GM18499 (cell line): ENCODE results near the gene MAST4.
"Not testable (repeated sequence)": the region's sequence is repeated elsewhere in the genome, so short reads cannot be mapped to it uniquely, and the experiment has no call there.

Experiments
- ATAC-seq: cut with Tn5 transposase; IDR thresholded peaks from one replicate; pipeline ENCODE4 v1.9.1; 2021; ENCODE audit warnings: moderate number of reproducible peaks; ENCODE audit not compliant: insufficient read depth, unreplicated experiment

MAST4 gene

DNA sequence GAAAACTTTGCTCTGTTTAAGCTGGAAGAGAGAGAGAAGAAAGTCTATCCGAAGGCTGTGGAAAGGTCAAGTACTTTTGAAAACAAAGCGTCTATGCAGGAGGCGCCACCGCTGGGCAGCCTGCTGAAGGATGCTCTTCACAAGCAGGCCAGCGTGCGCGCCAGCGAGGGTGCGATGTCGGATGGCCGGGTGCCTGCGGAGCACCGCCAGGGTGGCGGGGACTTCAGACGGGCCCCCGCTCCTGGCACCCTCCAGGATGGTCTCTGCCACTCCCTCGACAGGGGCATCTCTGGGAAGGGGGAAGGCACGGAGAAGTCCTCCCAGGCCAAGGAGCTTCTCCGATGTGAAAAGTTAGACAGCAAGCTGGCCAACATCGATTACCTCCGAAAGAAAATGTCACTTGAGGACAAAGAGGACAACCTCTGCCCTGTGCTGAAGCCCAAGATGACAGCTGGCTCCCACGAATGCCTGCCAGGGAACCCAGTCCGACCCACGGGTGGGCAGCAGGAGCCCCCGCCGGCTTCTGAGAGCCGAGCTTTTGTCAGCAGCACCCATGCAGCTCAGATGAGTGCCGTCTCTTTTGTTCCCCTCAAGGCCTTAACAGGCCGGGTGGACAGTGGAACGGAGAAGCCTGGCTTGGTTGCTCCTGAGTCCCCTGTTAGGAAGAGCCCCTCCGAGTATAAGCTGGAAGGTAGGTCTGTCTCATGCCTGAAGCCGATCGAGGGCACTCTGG lies 567.8 kb downstream of the MAST4 start:
- ATAC-seq, result no peak

- ATAC-seq, result no peak
These were observed 568.8 kb downstream of the MAST4 start for GRCh38 chr5:67164856-67165525.

- peak; percentile 70 for ATAC-seq
These were observed 569.6 kb downstream of the MAST4 start for GRCh38 chr5:67165526-67166459.

GRCh38 chr5:67166460-67167285 lies 570.5 kb downstream of the MAST4 start:
- ATAC-seq, result peak; percentile 24

DNA sequence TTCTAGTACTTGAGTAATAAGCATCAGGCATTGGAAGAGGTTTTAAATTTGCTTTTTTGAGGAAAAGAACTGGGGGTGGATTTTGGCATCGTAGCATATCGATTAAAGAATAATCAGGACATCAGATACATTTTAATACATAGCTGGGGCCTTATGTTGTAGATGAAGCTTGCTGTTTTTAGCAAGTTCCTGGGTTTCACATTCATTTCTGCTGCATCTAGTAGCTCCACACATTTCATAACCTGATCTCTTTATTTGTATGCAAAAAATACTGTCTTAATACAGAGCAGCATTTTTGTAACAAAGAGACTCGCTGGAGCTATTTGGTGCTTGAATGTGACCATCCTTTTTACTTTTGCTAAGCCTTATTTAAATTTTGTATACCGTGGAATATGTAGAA lies 571.9 kb downstream of the MAST4 start:
- no peak for ATAC-seq

GRCh38 chr5:67170767-67171166 lies 574.6 kb downstream of the MAST4 start:
- ATAC-seq, result no peak

DNA sequence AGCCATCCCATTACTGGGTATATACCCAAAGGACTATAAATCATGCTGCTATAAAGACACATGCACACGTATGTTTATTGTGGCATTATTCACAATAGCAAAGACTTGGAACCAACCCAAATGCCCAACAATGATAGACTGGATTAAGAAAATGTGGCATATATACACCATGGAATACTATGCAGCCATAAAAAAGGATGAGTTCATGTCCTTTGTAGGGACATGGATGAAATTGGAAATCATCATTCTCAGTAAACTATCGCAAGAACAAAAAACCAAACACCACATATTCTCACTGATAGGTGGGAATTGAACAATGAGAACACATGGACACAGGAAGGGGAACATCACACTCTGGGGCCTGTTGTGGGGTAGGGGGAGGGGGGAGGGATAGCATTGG lies 577.2 kb downstream of the MAST4 start:
- not testable (repeated sequence) for ATAC-seq

DNA sequence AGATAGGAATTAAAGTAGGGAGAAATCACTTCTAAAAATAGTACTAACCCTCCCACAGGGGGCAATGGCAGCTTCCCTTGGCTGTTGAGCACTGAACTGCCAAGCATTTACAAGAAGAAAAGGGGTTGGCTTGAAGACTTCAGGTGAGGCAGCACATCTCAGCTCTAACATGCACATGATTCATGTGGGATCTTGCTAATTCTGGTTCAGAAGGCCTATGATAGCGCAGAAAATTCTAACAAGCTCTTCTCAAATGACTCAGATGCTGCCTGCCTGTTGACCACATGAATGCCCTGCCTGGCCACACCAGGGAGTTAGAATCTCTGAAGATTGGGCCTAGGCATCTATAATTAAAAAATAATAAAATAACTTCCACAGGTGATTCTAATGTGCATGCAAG lies 577.8 kb downstream of the MAST4 start:
- ATAC-seq, result no peak

DNA sequence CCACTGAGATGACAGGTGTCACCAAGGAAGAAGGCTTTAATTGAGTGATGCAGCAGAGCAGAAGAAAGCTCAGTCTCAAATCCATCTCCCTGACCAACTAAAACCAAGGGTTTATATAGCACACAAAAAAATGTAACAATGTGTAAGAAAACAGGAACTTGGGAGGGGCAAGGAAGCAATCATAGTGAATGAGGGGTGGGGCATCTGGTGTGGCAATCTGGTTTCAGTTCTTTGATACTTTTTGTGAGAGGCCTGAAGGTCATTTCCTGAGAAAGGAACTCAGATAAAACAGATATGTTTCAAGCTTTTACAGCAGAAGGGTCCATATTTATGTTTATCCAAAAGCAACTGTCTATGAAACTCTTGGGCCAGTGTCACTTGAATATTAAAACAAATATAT lies 580.7 kb downstream of the MAST4 start:
- no peak for ATAC-seq

GRCh38 chr5:67178085-67178484 lies 581.9 kb downstream of the MAST4 start:
- no peak for ATAC-seq

DNA sequence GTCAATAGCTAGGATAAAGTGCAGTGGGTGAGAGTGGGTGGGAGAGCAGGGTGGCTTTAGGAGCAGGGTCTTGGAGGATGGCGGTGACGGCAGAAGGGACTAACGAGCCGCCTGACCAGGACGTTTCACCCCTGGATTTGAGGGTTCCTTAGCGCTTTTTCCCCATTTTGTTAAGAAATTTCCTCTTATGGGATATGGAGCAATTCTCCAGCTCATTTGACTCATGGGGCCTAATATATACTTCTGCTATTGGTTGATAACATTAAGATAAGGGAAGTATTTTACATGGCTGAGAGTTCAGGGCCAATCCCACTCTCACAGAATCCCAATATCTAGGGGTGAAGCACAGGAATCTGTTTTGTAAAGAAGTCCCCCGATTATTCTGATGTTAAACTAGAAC lies 582.8 kb downstream of the MAST4 start:
- no peak for ATAC-seq

DNA sequence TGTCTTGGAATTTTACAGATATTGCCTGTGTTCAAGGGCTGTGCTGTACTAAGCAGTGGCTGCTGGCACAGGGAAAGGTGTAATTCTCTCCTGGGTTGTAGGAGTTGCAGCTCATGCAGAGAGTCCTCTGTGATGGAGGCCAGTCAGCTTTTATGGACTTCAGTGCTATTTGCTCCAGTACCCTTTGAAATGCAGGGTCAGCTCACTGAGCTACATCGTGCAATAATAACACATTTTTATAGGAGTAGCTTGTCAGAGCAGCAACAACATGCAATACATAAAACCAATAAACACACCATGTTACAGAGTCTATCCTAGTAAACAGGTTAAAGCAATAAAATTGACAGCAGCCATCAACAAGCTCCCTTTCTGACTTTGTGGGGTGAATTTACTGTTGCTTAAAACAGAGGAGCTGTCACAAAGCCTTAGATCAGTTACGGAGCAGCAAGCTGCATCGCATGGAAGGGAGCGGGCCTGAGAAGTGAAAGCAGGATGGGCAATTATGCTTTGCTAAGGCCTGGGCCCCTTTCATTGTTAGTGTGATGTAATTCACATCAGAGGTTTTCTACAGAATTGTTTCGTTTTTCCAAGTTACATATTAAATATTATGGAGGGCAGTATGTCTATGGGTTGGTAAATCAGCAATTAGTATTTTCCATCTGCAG lies 583.6 kb downstream of the MAST4 start:
- ATAC-seq, result no peak

- ATAC-seq, result no peak
These were observed 585.5 kb downstream of the MAST4 start for GRCh38 chr5:67181648-67182221.

- ATAC-seq, result no peak
These were observed 586.2 kb downstream of the MAST4 start for GRCh38 chr5:67182301-67182790.

DNA sequence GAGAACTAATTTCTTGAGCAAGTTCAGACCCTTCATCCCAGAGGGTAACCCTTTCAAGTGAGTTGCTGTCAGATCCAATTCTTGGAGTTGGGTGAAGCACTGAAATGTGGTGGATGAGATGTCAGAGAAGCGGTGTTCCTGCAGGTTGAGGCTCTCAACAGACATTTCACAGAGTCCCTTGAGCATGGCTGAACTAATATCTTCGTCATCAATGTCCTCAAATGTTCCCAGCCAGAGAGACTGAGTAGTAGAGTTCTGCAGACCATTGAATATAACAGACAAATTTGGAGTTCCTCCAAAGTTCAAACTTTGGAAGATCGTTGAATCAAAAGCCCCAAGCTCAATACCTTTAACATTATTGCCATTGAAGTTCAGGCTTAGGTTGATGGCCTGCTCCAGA lies 587.7 kb downstream of the MAST4 start:
- ATAC-seq, result no peak

DNA sequence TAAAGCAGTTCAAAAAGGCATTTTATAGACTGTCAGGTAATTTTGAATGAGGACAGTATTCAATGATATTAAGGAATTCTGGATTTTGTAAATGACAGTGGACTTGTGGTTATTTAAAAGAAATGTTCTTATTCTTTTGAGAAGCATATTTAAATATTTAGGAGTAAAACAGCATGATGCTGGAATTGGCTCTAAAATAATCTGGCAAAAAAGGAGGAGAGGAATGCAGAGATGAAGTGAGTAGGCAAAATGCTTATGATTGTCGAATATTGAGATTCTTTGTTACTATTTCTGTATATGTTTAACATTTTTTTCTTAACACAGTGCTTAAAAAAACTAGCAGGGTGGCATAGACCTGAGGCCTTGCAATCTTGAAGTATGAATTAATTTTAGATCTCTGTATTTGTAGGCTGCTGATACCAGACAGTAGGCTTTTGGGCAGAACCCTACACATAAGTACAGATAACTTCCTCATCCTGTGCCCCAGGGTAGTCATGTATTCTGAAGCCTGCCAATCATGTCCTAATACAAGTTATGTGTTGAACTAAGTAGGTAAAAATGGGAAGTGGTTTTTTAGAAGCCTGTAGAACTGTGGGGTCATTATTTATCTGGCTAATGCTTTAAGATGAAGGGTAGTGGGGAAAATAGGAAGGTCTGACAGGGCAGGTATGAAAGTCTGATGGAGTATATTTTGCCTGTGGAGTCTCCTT lies 591.0 kb downstream of the MAST4 start:
- ATAC-seq, result no peak

DNA sequence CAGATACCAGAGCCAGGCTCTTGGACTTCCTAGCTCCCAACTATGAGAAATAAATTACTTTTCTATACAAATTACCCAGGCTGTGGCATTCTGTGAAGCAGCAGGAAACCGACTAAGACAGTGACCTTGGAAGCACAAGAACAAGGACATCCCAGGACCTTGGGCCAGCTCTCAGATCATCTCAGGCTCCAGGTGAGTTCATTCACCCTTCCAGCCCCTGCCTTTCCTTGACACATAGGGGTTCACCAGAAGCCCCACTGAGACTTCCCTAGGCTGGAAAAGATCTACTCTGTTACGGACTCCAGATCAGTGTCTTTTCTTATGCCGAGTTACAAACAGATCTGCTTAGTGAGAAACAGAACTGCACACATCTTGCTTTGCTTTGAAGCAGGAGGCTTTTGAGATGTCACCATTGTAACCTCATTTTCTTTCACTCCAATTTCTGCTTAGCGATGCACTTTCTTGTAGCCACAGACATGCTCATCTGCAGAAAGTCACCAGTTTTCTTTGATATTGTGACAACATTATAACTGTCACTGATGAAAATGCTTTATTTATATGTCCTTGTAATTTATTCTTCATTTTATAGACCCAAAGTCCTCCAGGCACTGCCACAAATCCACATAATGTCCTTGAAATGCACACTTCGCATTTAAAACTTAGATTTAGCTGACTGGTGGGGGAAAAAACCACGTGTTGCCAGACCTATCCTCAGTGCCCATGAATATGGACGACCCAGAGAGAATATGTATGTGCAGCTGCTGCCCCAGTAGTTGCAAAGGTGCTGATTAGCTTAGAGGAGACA lies 592.3 kb downstream of the MAST4 start:
- no peak for ATAC-seq

- no peak for ATAC-seq
These were observed 592.8 kb downstream of the MAST4 start for GRCh38 chr5:67189079-67189354.
